Activated CD4-positive, alpha-beta T cell treated with anti-CD3 and anti-CD28 coated beads, Interleukin-2, Interleukin-4, amounts not matched to agents 100 ng/mL and 50 ng/mL, durations not matched to agents 16 hours and 8 hours (primary cell): ENCODE data around the gene TPO.

Experiments
- DNase-seq: peaks from one replicate; pipeline ENCODE4 v3.0.0-alpha.2; 2020; ENCODE audit warnings: low spot score

Gene TPO

DNA sequence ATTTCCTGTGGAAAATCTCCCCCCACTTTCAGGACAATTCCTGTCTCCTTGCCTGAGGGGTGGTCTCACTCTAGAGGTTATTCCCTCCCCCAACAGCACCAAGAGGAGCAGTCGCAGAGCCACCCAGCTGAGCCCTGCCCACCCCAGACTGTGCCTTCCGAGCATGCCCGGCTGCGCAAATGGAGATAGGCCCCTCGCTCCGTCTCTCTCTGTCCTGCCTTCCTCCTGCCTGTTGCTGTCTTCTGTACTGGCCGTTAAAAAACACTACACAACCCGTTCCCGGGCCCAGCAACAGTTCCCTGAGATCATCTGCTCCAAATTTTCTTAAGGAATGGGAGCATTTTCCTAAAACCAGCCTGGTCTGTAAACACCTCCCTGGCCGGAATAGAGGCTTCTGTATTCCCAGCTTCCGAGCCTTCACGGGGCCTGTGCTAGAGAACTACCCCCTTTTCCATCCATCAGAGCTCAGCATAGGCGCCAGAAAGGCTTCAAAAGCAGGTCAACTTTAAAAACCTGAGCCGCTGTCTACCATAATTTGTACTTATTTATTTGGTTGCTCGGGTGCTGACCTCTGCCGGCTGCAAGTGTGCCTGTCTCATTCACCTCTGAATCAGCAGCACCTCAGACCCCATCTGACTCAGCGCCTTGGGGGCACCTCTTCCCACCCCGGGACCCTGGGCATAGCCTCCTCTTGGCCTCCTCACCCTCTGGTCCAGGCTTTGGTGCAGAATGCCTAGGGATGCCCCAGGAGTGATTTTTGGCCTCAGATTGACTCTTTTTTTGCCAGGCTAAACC, 171.6 kb downstream of the TPO start:
- DNase-seq, result no peak

GRCh38 chr2:1585635-1586034, 172.4 kb downstream of the TPO start:
- no peak for DNase-seq

GRCh38 chr2:1586251-1586922, 173.1 kb downstream of the TPO start:
- no peak for DNase-seq

DNA sequence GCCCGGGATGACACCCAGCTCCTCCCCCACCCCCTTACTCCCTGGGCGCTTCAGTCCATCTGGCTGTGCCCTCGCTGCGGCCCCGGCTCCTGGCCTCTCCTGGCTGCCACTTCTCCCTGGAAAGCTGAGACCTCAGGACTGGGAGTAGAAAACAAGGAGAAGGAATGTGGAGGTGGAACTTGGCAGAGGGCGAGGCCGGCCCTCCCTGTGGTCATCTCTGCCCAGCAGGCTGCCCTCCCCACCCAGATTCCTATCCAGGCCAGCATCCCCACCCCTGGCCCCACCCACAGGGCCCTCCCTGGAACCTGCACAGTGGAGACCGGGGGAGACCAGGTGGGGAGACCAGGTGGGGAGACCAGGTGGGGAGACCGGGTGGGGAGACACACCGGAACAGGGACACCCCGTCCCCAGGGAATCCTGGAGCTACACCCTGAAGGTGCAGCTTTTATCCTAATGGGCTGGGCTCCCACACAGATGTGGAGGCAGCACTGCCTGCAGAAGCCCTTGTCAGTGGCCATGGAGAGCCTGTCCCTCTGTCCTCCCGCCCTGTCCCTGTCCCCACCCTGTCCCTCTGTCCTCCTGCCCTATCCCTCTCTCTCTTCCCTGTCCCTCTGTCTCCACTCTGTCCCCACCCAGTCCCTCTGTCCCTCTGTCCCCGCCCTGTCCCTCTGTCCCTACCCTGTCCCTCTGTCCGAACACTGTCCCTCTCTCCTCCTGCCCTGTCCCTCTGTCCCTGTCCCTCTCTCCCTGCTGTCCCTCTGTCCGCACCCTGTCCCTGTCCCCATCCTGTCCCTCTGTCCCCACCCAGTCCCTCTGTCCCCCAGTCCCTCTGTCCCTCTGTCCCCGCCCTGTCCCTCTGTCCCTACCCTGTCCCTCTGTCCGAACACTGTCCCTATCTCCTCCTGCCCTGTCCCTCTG, 173.9 kb downstream of the TPO start:
- no peak for DNase-seq

DNA sequence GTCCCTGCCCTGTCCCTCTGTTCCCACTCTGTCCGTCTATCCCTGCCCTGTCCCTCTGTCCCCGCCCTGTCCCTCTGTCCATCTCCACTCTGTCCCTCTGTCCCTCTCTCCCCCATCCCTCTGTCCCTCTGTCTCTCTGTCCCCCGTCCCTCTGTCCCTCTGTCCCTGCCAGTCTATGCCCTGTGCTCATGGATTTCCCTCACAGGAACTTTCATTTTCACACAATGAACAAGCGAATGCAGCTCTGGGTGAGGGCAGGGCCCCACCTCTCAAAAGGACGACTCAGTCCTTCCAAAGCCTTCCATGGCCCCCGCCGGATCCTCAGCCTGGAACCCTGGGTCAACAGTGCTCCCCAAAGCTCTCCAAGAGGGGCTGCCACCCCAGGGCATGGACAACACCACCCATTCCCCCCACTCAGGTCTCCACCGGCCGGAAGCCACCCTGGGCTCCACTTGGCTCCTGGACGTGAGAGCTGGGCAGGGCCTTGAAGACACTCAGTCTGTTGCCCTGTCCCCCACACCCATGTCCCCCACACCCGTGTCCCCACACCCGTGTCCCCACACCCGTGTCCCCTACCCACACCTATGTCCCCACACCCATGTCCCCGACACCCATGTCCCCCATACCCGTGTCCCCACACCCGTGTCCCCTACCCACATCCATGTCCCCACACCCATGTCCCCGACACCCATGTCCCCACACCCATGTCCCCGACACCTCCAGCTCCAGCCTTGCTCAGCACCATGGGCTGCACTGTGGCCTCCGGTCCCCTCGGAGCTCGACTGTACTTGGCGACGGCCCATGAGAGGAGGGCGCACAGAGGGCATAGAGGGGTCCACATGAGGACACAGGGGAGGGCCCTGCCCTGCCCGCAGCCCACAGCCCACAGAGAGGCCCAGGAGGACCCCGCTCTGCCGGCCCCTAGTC, 175.1 kb downstream of the TPO start:
- no peak for DNase-seq

GRCh38 chr2:1588978-1589621, 175.8 kb downstream of the TPO start:
- DNase-seq, result no peak

DNA sequence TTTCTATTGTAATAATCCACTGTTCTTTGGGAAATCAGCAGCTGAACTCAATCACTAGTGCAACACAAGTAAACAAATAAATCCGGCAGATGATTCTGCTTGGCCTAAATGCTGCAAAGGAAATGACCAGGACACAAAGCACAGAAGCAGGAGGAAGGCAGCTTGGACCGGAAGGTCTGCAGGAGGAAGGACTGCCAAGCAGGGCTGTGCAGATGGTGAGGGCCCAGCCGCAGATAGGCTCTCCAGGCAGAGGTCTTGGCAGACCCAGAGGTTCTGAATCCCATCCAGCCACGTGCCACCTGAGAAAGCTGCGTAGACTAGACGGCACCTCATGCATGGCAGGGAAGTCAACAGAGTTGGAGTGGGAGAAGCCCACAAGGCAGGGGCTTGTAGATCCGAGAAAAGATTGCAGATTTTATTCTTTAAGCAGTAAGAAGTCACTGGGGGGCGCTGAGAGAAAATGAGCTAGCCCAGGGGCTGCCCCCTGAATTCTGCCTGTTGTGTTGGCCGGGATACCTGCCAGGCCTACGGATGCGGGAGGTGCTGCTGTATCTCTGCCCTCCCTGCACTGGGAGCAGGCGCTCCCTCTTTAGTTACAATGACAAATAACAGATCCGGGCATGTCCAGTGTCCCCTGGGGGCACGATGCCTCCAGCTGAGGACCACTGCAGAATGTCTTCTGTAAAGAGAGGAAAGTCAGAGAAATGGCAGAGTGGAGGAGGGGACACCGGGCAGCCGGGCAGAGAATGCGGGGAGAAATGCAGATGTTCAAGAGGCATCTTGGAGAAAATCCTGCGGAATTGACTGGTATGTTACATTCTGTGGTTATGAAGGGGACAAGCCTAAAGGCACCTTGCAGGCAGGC, 177.6 kb downstream of the TPO start:
- DNase-seq, result no peak

GRCh38 chr2:1591461-1591770, 178.2 kb downstream of the TPO start:
- DNase-seq, result no peak
